Nephron progenitor cell (in vitro differentiated cells): ENCODE data around the gene HIVEP3.

ENCODE experiments used
- DNase-seq: peaks from one replicate; pipeline ENCODE4 v3.0.0; 2021
- H3K27ac Mint-ChIP-seq: 2 replicates; pipeline ENCODE4 v1.8.0; 2021; ENCODE audit warnings: mild to moderate bottlenecking, moderate library complexity, mixed read lengths
- H3K27me3 Mint-ChIP-seq: 2 replicates; pipeline ENCODE4 v1.8.0; 2021; ENCODE audit warnings: mild to moderate bottlenecking, low read depth, mixed read lengths; ENCODE audit not compliant: poor library complexity
- H3K36me3 Mint-ChIP-seq: 2 replicates; pipeline ENCODE4 v1.8.0; 2021; ENCODE audit warnings: low read depth, mixed read lengths
- H3K4me1 Mint-ChIP-seq: 2 replicates; pipeline ENCODE4 v1.8.0; 2021; ENCODE audit warnings: mixed read lengths
- H3K4me3 Mint-ChIP-seq: 2 replicates; pipeline ENCODE4 v1.8.0; 2021; ENCODE audit warnings: mild to moderate bottlenecking, moderate library complexity, mixed read lengths
- H3K9me3 Mint-ChIP-seq: 2 replicates; pipeline ENCODE4 v1.8.0; 2021; ENCODE audit warnings: mild to moderate bottlenecking, moderate library complexity, mixed read lengths
- TF ChIP-seq, protein P1 (sequence below): fragments of 200-600 bp; sonication (generic); IDR thresholded peaks from 2 replicates; pipeline ENCODE4 v1.5.0; 2021; ENCODE audit warnings: antibody characterized with exemption

Gene HIVEP3

DNA sequence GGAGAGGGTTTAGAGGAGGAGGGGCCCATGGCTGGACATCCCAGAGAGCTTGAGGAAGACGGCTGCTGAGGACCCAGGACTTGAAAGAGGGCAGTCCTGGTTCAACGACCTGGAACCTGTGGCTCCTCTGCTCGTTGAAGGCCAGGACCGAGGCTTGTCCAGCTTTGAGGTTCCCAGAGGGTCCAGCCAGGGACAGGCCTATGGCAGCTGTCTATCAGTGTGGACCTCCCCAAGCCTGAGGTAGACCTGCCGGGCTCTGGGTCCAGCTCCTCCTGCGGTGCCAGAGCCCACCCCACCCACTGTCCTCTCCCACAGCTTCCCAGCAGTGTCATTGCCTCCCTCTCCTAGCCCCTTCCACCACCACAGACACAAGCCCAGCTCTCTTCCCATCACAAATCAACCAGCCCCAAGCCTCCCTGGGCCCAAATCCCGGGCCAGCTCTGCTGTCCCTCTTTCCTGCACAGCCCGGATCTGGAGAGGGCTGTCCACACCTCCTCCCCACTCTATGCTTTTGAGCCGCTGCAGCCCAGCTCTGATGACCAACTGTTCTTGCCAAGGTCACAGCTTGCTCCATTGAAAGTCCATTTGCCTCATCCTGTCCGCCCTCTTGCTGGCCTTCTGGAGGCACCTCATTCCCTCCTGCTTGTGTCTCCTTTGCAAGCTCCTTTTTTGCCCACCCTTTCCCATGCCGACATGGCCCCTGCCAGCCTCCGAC, 385.5 kb downstream of the HIVEP3 start:
- Mint-ChIP-seq H3K4me3 (no peak overlapping the region), H3K9me3 (peaks cover 9% of the 10 kb centered on the region), H3K36me3 (no peaks in the 10 kb centered on the region), H3K27me3 (peaks cover 32% of the 10 kb centered on the region), H3K4me1 (peaks cover 34% of the 10 kb centered on the region), H3K27ac (no peak overlapping the region)
- TF ChIP-seq, protein P1, sequence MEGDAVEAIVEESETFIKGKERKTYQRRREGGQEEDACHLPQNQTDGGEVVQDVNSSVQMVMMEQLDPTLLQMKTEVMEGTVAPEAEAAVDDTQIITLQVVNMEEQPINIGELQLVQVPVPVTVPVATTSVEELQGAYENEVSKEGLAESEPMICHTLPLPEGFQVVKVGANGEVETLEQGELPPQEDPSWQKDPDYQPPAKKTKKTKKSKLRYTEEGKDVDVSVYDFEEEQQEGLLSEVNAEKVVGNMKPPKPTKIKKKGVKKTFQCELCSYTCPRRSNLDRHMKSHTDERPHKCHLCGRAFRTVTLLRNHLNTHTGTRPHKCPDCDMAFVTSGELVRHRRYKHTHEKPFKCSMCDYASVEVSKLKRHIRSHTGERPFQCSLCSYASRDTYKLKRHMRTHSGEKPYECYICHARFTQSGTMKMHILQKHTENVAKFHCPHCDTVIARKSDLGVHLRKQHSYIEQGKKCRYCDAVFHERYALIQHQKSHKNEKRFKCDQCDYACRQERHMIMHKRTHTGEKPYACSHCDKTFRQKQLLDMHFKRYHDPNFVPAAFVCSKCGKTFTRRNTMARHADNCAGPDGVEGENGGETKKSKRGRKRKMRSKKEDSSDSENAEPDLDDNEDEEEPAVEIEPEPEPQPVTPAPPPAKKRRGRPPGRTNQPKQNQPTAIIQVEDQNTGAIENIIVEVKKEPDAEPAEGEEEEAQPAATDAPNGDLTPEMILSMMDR = no peak
- DNase-seq = no peak

DNA sequence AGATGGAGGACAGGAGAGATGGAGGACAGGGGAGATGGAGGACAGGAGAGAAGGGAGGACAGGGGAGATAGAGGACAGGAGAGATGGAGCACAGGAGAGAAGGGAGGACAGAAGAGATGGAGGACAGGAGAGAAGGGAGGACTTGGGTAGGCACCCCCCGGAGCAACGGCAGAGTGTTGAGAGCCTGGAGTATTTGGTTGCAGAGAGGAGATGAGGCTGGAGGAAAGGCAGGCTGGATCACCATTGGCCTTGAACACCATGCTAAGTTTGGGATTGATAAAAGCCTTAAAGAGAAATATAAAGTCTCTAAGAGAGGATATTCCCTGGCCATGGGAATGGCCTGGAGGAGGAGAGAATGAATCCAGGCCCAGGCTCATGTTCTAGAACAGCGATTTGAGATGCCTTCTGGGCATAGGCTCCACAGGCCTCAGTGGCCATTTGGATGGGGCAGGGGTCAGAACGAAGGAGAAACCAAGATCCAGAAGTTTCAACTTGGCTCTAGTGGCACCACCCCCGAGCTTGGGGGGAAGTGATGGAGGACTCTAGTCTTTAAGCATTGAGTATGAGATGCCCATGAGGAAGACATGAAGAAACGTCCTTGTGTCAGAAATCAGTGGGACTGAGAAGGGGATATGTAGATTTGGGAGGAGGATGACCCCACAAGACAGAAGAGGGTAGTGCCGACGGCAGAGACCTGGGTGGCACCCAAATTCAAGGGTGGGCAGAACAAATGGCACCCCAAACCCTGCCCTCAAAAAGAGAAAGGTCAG, 386.3 kb downstream of the HIVEP3 start:
- Mint-ChIP-seq H3K4me1 (peaks cover 26% of the 10 kb centered on the region), H3K9me3 (peaks cover 9% of the 10 kb centered on the region), H3K36me3 (no peaks in the 10 kb centered on the region), H3K4me3 (no peak overlapping the region), H3K27ac (no peak overlapping the region), H3K27me3 (peaks cover 32% of the 10 kb centered on the region)
- no peak for DNase-seq
- TF ChIP-seq, protein P1 = no peak

DNA sequence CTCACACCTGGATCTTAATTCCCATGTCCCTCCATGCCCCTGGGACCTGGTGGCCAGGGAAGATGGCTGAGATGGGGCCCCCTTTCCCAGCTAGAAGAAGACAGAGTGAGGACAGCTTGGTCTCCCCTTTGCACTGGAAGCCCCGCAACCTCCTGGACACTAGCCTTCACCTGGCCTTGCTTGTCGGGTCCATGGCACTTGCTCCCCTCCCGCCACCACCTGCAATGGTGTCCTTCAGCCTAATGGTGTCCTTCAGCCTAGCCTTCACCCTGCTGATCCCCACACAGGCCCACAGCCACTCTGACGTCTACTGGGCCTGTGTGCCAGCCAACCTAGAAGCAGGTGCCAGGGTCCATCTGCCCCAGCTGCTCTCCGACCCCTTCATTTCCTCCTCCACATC, 388.3 kb downstream of the HIVEP3 start:
- H3K4me1 Mint-ChIP-seq = peaks cover 7% of the 10 kb centered on the region
- H3K27me3 Mint-ChIP-seq = peaks cover 32% of the 10 kb centered on the region
- peaks cover 9% of the 10 kb centered on the region for H3K9me3 Mint-ChIP-seq
- H3K4me3 Mint-ChIP-seq = no peak overlapping the region
- no peak for DNase-seq
- TF ChIP-seq, protein P1 = no peak
- H3K36me3 Mint-ChIP-seq = no peaks in the 10 kb centered on the region
- no peak overlapping the region for H3K27ac Mint-ChIP-seq

DNA sequence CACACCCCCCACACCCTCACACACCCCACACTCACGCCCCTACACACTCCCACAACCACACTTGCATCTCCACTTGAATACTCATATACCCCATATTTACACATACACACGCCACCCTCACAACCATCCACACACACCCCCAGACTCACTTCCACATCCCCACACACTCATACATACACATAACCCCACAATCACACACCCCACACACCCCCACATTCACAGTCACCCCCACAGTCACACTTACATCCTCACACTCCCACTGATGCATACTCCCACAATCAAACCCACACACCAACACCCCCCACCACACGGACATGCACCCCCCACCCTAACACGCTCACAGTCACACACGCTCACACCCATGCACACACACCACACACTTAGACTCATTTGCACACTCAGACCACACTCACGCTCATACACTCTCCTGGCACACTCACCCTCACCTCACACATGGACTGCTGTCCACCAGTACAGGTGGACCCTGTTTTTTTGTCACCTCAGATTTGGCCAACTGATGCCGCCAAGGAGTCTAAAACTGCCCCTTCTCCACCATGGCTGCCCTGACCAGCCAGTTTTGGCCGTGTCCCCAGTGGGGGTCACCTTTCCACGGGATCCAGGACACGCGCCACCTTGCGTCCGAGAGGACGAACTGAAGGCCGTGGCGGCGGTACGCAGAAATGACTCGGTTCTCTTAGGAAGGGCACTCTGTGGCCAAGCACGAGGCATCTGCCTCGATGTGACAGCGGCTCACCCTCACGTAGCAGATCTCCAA, 388.9 kb downstream of the HIVEP3 start:
- no peak for DNase-seq
- TF ChIP-seq, protein P1 = no peak
- Mint-ChIP-seq H3K27ac (no peak overlapping the region), H3K4me3 (no peak overlapping the region), H3K4me1 (peaks cover 5% of the 10 kb centered on the region), H3K36me3 (no peaks in the 10 kb centered on the region), H3K27me3 (peaks cover 32% of the 10 kb centered on the region), H3K9me3 (peaks cover 9% of the 10 kb centered on the region)

DNA sequence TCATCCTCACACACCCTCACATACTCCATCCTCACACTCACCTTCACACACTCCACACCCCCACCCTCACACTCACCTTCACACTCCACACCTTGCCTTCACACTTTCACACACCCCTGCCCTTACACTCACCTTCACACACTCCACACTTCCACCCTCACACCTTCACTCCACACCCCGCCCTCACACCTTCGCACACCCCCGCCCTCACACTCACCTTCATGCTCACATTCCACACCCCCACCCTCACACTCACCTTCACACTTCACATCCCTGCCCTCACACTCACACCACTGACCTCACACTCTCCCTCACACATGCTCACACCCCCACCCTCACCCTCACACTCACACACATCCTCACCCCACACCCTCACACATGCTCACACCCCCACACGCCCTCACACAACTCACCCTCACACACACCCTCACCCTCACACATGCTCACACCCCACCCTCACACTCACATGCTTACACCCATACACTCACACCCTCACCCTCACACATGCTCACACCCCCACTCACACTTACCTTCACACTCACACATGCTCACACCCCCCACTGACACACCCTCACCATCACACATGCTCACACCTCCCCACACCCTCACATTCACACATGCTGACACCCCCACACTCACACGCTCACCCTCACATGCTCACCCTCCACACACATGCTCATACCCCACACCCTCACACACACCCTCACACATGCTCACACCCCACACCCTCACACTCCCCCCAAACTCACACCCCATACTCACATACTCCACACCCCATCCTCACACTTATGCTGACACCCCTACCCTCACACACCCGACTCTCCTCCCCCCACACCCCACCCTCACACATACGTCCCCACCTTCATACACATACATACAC, 389.8 kb downstream of the HIVEP3 start:
- no peak overlapping the region for H3K27ac Mint-ChIP-seq
- peaks cover 9% of the 10 kb centered on the region for H3K9me3 Mint-ChIP-seq
- H3K36me3 Mint-ChIP-seq = no peaks in the 10 kb centered on the region
- peaks cover 5% of the 10 kb centered on the region for H3K4me1 Mint-ChIP-seq
- H3K4me3 Mint-ChIP-seq = no peak overlapping the region
- TF ChIP-seq, protein P1 = no peak
- H3K27me3 Mint-ChIP-seq = peaks cover 24% of the 10 kb centered on the region
- DNase-seq = no peak
